OCI-LY1 (cell line): Measurements from ENCODE around the gene FAM227A.

Experiments
- CTCF ChIP-seq: fragments of 200-600 bp; sonication (generic), shearing (Covaris generic); IDR thresholded peaks from 2 replicates; pipeline ENCODE4 v1.5.1; 2017; ENCODE audit warnings: mild to moderate bottlenecking, antibody characterized with exemption, low read length, moderate library complexity, mixed read lengths
- EZH2 ChIP-seq: fragments of 200-600 bp; sonication (generic), shearing (Covaris generic); IDR thresholded peaks from 2 replicates; pipeline ENCODE4 v1.8.0; 2017; ENCODE audit warnings: borderline replicate concordance, mixed run types, mild to moderate bottlenecking, antibody characterized with exemption, low read length, moderate library complexity, mixed read lengths

GRCh38 chr22:38613588-38613987, 42.6 kb downstream of the FAM227A start:
- TF ChIP-seq CTCF (no peak), EZH2 (no peak)
